Neural cell (in vitro differentiated cells): ENCODE results near the gene CHP1. TPM values are rescaled to one million over a fixed set of nuclear protein-coding genes. Genes with fewer than 3 reads are reported as not detected.

ENCODE experiments used
- H2AFZ ChIP-seq: fragments of 200-600, 300-800 bp; sonication (generic), shearing (Covaris generic); 2 replicates; pipeline ENCODE4 v1.6.0; 2014; ENCODE audit warnings: low read depth, mild to moderate bottlenecking, antibody characterized with exemption, low read length, moderate library complexity
- H3F3A ChIP-seq: fragments of 200-600 bp; shearing (Covaris generic); 2 replicates; pipeline ENCODE4 v1.6.1; 2016; ENCODE audit warnings: mild to moderate bottlenecking, moderate library complexity, mixed read lengths, antibody characterized with exemption, low read length; ENCODE audit not compliant: insufficient read depth, poor library complexity, severe bottlenecking
- H3K27ac ChIP-seq: fragments of 200-600, 300-800 bp; sonication (generic), shearing (Covaris generic); 2 replicates; pipeline ENCODE4 v1.5.1; 2014; ENCODE audit warnings: mild to moderate bottlenecking, low read length, moderate library complexity
- H3K27me3 ChIP-seq: fragments of 300-800, 200-600 bp; sonication (generic), shearing (Covaris generic); 2 replicates; pipeline ENCODE4 v1.6.0; 2014; ENCODE audit warnings: mild to moderate bottlenecking, low read depth, low read length, moderate library complexity; ENCODE audit not compliant: insufficient read depth
- H3K36me3 ChIP-seq: fragments of 300-800, 200-600 bp; sonication (generic), shearing (Covaris generic); 2 replicates; pipeline ENCODE4 v1.5.1; 2014; ENCODE audit warnings: mild to moderate bottlenecking, antibody characterized with exemption, low read length, moderate library complexity; ENCODE audit not compliant: insufficient read depth
- H3K4me2 ChIP-seq: fragments of 300-800, 200-600 bp; sonication (generic), shearing (Covaris generic); 2 replicates; pipeline ENCODE4 v1.6.0; 2014; ENCODE audit warnings: mild to moderate bottlenecking, low read length
- H3K4me3 ChIP-seq: fragments of 300-800, 200-600 bp; sonication (generic), shearing (Covaris generic); 2 replicates; pipeline ENCODE4 v1.5.1; 2014; ENCODE audit warnings: mild to moderate bottlenecking, low read length, moderate library complexity
- H3K79me2 ChIP-seq: fragments of 200-600 bp; shearing (Covaris generic); replicated peaks from 2 replicates; pipeline ENCODE4 v1.6.0; 2014; ENCODE audit warnings: mild to moderate bottlenecking, low read length, moderate library complexity; ENCODE audit not compliant: insufficient read depth
- H3K9ac ChIP-seq: fragments of 300-800, 200-600 bp; sonication (generic), shearing (Covaris generic); 2 replicates; pipeline ENCODE4 v1.6.1; 2016; ENCODE audit warnings: mild to moderate bottlenecking, low read length, mixed read lengths
- H3K9me2 ChIP-seq: fragments of 200-600 bp; shearing (Covaris generic); 2 replicates; pipeline ENCODE4 v1.6.1; 2016; ENCODE audit warnings: mild to moderate bottlenecking, low read length, mixed read lengths; ENCODE audit not compliant: insufficient read depth
- H3K9me3 ChIP-seq: fragments of 200-600, 300-800 bp; sonication (generic), shearing (Covaris generic); 2 replicates; pipeline ENCODE4 v1.6.1; 2016; ENCODE audit warnings: mild to moderate bottlenecking, mixed run types, low read length, moderate library complexity, mixed read lengths
- H4K20me1 ChIP-seq: fragments of 200-600 bp; shearing (Covaris generic); 2 replicates; pipeline ENCODE4 v1.6.1; 2016; ENCODE audit warnings: mild to moderate bottlenecking, mixed run types; ENCODE audit not compliant: insufficient read depth
- POLR2AphosphoS5 ChIP-seq: IDR thresholded peaks from 2 replicates; pipeline ENCODE4 v1.6.1; 2012
- RAD21 ChIP-seq: fragments of 450-650 bp; conservative IDR thresholded peaks from 2 replicates; pipeline ENCODE4 v1.6.1; 2014; ENCODE audit warnings: antibody characterized with exemption, mild to moderate bottlenecking, moderate library complexity
- SMC3 ChIP-seq: fragments of 450-650 bp; conservative IDR thresholded peaks from 2 replicates; pipeline ENCODE4 v1.6.1; 2014; ENCODE audit warnings: antibody characterized with exemption, mild to moderate bottlenecking, moderate library complexity; ENCODE audit not compliant: poor library complexity
- polyA plus RNA-seq: library from polyadenylated mRNA; depleted of rRNA; stranded (reverse); fragments of >200 nt; gene quantifications from 2 replicates; pipeline ENCODE4 v1.2.3, GENCODE V29; 2014
- TF ChIP-seq, protein P1 (sequence below): IDR thresholded peaks from 2 replicates; pipeline ENCODE4 v1.6.1; 2012; ENCODE audit warnings: borderline replicate concordance
- TF ChIP-seq, protein P2 (sequence below): fragments of 450-650 bp; IDR thresholded peaks from 2 replicates; pipeline ENCODE4 v1.5.1; 2014; ENCODE audit warnings: antibody characterized with exemption, mild to moderate bottlenecking, moderate library complexity; ENCODE audit not compliant: poor library complexity, severe bottlenecking

CHP1 gene
- polyA plus RNA-seq, 1 donor from 2014 or later = 24.0 TPM

DNA sequence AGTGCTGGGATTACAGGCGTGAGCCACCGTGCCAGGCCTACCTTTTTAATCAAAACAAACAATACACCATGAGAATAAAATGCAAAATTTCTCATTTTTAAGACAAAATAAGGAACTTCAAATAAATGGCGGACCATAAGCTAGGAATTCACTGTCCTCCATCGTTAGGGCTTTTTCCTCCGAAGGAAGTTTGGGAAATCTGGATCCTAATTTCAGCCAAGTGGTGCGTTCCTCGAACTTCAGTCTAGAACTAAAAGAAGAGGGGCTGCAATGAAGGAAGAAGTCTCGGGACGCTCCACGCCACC is 771 bp upstream of the CHP1 start:
- H3K9me2 ChIP-seq = no peaks in the 10 kb centered on the region
- peaks cover 25% of the 10 kb centered on the region for H3K79me2 ChIP-seq
- H3K36me3 ChIP-seq = no peaks in the 10 kb centered on the region
- no peaks in the 10 kb centered on the region for H3K27me3 ChIP-seq
- TF ChIP-seq, protein P1, sequence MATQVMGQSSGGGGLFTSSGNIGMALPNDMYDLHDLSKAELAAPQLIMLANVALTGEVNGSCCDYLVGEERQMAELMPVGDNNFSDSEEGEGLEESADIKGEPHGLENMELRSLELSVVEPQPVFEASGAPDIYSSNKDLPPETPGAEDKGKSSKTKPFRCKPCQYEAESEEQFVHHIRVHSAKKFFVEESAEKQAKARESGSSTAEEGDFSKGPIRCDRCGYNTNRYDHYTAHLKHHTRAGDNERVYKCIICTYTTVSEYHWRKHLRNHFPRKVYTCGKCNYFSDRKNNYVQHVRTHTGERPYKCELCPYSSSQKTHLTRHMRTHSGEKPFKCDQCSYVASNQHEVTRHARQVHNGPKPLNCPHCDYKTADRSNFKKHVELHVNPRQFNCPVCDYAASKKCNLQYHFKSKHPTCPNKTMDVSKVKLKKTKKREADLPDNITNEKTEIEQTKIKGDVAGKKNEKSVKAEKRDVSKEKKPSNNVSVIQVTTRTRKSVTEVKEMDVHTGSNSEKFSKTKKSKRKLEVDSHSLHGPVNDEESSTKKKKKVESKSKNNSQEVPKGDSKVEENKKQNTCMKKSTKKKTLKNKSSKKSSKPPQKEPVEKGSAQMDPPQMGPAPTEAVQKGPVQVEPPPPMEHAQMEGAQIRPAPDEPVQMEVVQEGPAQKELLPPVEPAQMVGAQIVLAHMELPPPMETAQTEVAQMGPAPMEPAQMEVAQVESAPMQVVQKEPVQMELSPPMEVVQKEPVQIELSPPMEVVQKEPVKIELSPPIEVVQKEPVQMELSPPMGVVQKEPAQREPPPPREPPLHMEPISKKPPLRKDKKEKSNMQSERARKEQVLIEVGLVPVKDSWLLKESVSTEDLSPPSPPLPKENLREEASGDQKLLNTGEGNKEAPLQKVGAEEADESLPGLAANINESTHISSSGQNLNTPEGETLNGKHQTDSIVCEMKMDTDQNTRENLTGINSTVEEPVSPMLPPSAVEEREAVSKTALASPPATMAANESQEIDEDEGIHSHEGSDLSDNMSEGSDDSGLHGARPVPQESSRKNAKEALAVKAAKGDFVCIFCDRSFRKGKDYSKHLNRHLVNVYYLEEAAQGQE = no peak
- TF ChIP-seq RAD21 (no peak), SMC3 (no peak), POLR2AphosphoS5 (no peak)
- TF ChIP-seq, protein P2, sequence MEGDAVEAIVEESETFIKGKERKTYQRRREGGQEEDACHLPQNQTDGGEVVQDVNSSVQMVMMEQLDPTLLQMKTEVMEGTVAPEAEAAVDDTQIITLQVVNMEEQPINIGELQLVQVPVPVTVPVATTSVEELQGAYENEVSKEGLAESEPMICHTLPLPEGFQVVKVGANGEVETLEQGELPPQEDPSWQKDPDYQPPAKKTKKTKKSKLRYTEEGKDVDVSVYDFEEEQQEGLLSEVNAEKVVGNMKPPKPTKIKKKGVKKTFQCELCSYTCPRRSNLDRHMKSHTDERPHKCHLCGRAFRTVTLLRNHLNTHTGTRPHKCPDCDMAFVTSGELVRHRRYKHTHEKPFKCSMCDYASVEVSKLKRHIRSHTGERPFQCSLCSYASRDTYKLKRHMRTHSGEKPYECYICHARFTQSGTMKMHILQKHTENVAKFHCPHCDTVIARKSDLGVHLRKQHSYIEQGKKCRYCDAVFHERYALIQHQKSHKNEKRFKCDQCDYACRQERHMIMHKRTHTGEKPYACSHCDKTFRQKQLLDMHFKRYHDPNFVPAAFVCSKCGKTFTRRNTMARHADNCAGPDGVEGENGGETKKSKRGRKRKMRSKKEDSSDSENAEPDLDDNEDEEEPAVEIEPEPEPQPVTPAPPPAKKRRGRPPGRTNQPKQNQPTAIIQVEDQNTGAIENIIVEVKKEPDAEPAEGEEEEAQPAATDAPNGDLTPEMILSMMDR = no peak
- H3K4me3 ChIP-seq = peak overlapping the region; percentile 78
- no peaks in the 10 kb centered on the region for H3F3A ChIP-seq
- H3K9ac ChIP-seq = peak overlapping the region; percentile 78
- no peaks in the 10 kb centered on the region for H4K20me1 ChIP-seq
- peak overlapping the region; percentile 22 for H2AFZ ChIP-seq
- no peak overlapping the region for H3K4me2 ChIP-seq
- no peaks in the 10 kb centered on the region for H3K9me3 ChIP-seq
- peak overlapping the region; percentile 84 for H3K27ac ChIP-seq

DNA sequence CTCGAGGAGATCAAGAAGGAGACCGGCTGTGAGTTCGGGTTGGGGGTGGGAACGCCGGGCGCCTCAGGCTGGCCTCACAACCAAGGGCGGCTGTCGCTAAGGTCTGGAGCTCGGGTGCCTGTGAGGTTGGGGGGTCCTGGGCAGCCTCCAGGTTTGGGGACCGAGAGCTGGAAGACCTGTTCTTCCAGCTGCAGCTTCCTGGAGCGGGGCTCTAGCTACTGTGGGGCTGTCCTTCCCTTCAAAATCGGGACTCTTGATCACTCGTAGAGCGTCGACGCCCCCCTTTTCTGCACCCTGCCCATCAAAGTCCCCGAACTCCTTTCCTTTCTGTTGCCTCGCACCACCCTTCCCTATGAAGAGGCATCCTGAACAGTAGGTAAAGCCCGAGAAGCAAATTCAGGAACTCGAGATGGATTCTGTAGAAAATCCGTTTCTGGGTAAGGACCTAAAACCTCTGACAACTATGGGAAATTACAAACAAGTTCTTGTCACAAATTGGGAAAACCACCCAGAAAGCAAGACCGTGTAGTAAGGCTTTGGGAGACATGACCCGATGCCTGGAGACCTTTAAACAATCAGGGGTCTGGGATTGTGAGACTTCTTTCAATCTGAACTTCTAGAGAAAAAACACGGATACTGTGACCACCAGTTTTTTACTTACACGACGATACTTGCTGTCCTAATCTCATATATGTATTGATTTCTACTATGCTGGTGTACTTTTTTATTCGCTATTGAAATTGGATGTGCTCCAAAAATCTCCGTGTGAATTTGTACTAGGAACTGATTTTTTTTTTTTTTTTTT is 556 bp downstream of the CHP1 start:
- H3K36me3 ChIP-seq = no peaks in the 10 kb centered on the region
- TF ChIP-seq, protein P2 = no peak
- TF ChIP-seq, protein P1 = no peak
- no peak for TF ChIP-seq RAD21
- H3K9me2 ChIP-seq = no peaks in the 10 kb centered on the region
- H3K9ac ChIP-seq = peak overlapping the region; percentile 78
- peak overlapping the region; percentile 65 for H2AFZ ChIP-seq
- no peaks in the 10 kb centered on the region for H4K20me1 ChIP-seq
- H3K27ac ChIP-seq = peak overlapping the region; percentile 84
- no peaks in the 10 kb centered on the region for H3K27me3 ChIP-seq
- H3K79me2 ChIP-seq = peaks cover 25% of the 10 kb centered on the region
- H3F3A ChIP-seq = no peaks in the 10 kb centered on the region
- peak overlapping the region; percentile 76 for H3K4me2 ChIP-seq
- H3K4me3 ChIP-seq = peak overlapping the region; percentile 78
- no peaks in the 10 kb centered on the region for H3K9me3 ChIP-seq
